Fibroblast of gingiva (primary cell): ENCODE data around the gene CAPN14.

ENCODE experiments used
- DNase-seq: peaks from one replicate; pipeline ENCODE4 v3.0.0-alpha.2; 2011; ENCODE audit warnings: low read depth

Gene CAPN14

DNA sequence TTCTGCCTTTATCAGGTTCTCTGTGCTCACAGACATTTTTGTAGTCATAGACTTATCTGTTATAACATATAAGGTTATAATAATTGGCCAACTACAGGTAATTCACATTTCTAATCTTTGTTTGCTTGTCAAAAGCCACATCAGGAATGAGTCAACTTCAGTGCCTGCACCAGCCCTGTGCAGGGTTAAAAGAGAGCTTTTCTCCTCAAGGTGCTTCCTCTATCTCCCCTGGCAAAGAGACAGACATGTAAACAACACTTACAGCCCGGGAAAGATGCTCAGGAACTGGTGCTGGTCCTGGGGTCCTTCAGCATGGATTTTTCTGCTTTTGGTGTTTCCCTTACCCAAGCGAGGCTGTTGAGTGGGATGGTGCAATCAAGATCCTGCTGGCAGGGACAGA is 9.0 kb upstream of the CAPN14 start:
- no peak for DNase-seq

GRCh38 chr2:31223749-31224148 is 6.4 kb upstream of the CAPN14 start:
- DNase-seq, result no peak

GRCh38 chr2:31223026-31223425 is 5.7 kb upstream of the CAPN14 start:
- no peak for DNase-seq

- no peak for DNase-seq
These were observed 4.8 kb upstream of the CAPN14 start for GRCh38 chr2:31222071-31222470.

DNA sequence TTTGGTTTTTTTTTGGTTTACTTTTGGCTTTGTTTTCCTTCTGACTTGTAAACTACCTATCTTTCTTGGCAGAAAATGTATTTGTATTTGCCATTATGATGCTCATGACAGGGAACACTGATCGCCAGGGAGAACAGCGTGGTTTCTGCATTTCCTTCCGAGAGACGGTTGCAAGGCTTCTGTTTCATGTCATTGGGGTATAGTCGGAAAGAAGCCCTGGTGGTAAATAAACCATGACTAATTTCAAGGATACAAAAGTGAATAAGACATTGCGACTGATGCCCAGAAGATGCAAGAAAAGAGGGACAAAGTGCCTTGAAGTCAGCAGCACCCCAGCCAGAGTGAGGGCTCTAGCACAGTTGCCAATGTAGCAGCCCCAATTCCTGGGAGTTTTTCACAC is 4.2 kb upstream of the CAPN14 start:
- DNase-seq, result no peak

DNA sequence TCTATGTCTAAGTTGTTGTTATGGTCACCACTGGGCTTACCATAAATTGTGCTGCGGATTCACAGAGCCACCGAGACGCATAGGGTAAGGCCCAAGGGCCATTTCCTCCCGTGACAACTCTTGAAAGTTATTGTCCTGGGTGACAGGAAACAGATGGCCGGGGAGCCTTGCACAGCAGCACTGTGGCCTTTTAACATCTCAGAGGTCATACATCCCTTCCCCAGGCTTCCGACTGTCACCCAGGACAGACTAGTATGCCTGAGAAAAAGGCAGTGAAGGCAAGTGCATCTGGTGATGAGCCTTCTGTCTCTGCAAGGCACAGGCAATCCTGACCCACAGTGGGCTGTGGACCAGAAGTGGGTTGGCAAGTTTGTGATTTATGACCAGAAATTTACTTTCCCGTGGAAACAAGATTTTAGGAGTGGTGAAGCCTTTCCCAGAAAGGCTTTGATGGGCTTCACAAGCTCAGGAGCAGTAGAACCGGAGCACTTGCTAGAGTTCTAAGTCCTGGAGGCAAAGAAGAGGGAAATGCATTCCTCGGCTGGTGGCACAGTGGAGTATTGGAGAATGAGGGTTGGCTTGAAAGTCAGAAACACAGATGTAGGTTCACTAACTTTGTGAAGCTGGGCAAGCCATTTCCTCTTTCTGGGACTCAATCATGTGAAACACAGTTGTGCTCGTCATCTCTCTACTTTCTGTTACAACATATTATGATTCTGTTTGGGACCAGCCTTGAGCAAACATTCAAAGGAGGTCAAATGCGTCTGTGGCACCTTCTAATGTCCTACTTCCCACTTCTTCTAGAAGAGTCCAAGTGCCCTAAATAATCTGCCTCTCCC is 2.0 kb upstream of the CAPN14 start:
- DNase-seq, result no peak

GRCh38 chr2:31216734-31217133 is 581 bp downstream of the CAPN14 start:
- DNase-seq, result no peak

DNA sequence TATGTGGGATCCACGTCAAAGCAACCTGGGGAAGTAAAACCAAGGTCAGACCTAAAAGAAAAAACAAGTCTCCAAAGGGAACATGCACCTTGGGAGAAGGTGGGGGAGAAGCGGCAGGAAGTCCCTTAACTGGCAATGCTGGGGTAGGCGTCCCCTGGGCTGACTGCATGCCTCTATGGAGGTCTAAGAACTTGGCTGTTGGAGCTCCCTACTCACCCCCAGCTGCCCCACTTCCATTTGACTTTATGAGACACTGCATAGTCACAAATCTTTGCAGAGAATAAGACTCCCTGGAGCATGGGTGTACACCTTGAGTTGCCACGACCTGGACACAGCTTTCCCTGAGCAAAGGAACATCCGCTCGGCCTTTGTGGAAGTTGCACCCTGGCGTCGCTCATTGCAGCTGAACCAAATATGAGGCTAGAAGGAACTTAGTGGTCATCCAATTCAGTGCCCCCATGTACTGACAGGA is 2.8 kb downstream of the CAPN14 start:
- DNase-seq, result no peak

DNA sequence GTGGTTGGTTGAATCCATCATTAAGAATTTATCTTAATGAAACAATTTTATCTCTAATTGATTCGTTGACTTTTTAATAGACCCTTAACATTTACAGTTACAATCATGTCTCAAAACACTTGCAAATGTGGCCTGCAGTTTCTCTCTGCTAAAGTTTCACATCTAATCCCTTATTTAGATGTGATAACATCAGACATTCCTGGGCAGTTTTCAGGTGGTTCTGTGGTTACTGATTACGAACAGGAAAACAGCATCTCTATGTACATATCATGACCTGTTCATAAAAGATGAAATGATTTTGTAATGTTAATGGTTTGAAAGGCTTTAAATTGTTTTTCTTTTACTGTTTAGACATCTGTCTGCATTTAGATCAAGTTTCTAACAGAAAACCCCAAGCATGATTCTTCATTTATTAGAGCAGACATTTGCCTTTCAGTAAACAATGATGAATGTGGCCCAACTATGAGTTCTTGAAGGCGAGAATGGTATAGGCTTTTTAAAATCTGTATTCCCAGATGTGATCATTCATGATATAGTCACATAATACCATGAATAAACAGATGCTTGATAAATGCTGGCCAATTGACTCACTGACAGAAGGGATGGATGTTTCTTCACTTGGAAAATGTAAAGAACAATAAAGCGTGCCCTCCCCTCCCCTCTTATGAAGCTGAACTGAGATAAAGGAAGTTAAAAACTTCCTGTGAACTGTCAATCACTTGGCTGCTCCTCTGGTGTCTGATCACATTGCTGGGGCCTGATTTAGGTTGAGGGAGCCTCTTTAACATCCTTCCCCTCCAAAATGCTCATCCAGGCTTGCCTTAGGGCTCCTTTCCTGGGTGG is 3.5 kb downstream of the CAPN14 start:
- DNase-seq, result no peak

DNA sequence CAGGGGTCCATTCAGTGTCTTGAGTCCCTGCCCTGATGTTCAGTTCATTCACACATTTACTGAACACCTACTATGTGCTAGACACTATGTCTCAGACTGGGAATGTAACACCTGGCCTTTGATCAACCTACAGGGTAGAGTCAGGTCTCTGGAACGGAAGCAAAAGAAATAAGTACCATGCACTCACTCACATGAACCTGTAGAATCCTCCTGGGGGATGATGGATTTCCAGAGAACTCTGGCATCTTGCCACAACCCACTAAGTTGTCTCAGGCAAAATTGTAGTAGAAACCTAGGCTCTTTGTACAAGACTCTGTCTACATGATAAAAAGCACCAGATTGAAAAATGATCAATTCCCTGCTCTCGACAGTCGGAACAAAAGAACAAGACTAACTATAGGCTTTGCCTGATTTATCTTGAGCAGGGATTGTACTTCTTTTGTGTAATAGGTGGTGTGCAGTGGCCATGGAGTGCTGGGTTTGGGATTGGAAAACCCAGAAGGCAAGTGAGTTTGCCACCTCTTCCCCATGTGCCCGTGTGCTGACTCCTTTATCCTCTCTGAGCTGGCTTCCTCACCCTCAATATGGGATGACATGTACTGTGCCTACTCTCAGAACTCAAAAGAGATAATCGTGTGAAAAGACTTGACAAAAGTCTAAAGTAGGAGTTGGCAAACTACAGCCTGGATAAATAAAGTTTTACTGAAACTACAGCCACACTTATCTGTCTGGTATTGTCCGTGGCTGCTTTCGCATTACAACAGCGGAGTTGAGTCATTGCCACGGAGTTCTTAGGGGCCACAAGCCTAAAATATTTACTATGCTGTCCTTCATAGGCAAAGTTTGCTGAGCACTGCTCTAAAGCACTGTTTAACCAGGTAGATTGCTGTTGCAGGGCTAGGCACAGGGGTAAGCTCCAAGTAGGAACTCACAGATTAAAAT is 4.4 kb downstream of the CAPN14 start:
- no peak for DNase-seq

DNA sequence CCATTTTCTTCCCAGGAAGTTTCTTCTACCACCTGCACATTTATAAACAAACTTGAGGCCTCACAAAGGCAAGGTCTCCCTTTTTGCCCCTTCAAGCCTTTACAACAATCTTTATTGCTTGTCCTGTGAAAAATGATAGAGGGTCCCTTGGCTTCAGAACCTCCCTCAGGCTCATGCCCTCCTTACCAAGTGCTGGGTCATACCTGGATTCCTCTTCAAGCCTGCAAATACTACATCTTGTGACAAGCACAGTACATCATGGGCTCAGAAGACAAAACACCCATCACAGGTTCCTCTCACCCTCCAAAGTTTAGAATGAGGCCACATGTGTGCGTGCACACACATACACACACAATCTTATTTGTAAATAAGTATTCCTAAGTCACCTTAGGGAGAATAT is 9.1 kb downstream of the CAPN14 start:
- no peak for DNase-seq

GRCh38 chr2:31207790-31208189 is 9.5 kb downstream of the CAPN14 start:
- DNase-seq, result no peak

GRCh38 chr2:31205613-31206012 is 11.7 kb downstream of the CAPN14 start:
- DNase-seq, result no peak

DNA sequence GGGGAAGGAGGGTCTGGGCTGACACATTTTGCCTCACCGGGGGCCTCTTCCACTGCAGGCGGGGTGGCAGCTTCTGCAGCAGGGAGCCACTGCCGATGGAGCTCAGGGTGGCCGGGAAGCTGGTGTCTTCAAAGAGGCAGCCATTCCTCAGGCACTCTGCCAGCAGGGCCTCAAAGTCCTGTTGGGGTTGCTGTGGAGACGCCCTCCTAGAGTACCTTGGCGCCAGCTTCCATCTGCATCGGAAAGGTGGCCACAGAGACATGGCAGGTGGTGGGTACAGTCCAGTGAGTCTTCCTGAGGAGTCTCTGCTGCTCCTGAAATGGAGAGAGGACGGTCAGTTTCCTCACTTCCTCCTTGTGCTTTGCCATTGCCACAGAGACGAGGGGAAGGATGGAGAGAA is 12.1 kb downstream of the CAPN14 start:
- DNase-seq, result no peak

DNA sequence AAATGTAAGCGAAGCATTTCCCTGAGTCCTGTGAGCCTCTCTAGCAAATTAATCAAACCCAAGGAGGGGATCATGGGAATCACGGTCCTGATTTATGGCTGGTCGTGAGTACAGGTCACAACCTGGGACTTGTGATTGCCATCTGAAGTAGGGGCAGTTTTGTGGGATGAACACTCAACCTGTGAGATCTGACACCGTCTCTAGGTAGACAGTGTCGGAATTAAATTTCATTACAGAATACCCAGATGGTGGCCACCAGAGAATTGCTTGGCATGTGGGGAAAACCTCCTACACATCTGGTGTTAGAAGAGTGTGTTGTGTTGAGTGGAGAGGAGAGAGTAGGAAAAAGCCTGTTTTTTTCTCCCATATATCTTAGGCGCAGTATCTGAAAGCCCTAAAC is 12.5 kb downstream of the CAPN14 start:
- no peak for DNase-seq

DNA sequence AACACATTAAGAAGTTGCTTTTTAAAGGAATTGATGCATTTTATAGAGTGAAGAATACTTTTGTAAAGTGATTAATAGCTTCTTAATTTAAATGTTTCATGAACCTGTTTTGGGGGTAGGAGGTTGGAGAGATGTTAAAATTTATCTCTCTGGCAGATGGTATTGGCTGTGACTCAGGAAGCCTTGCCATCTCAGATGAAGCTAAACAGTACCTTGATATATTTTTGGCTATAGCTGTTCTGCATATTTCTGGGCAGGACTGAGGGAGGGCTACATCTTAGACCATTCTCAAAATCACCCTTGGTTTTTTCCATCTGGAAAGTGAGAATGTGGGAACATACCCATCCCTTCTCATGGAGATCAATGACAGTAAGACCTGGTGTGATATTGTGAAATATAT is 13.4 kb downstream of the CAPN14 start:
- DNase-seq, result no peak

- DNase-seq, result no peak
These were observed 14.5 kb downstream of the CAPN14 start for GRCh38 chr2:31202833-31203232.

DNA sequence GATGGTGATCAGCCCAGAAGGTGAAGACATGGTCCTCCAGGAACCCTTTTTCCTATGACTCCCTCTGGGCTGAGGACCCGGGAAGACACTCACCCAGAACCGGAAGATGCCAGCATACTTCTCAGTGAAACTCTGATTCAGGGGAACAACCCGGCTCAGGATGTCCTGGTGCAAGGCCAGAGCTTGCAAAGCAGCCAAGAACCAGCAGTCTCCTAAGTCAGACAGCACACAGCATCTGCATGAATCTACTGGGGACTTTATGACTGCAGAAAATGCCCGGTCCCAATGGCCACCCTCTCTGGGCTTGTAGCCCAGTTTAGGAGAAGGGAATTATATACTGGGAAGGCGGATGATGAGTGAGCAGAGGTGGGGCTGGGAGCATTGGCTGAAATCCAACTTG is 15.3 kb downstream of the CAPN14 start:
- DNase-seq, result no peak

- no peak for DNase-seq
These were observed 16.3 kb downstream of the CAPN14 start for GRCh38 chr2:31200972-31201371.

- DNase-seq, result no peak
These were observed 18.1 kb downstream of the CAPN14 start for GRCh38 chr2:31199206-31199605.

GRCh38 chr2:31197669-31198068 is 19.6 kb downstream of the CAPN14 start:
- no peak for DNase-seq

DNA sequence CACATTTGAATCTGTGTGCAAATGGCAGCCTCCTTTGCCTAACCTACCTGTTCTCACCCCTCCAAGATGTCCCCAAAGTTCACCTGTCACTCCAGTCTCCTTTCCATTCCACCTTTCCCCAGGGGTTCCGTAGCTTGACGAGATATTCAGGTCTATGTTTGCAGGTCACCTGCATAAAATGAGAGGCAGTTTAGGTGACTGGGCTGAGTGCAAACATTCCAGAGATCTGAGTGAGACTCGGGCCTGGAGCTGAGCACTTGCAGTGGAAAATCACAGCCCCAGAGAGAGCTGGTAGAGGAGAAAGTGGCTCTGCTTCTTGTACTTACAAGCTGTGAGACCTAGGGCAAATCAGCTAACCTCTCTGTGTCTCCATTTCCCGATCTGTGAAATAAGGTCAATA is 20.1 kb downstream of the CAPN14 start:
- no peak for DNase-seq
